Measurements from ENCODE around the gene MCMBP. TPM values are rescaled to one million over a fixed set of nuclear protein-coding genes. Genes with fewer than 3 reads are reported as not detected.
"Not testable (repeated sequence)": the region's sequence is repeated elsewhere in the genome, so short reads cannot be mapped to it uniquely, and the experiment has no call there.

The MCMBP gene
- total RNA-seq, 2 donors from 2014 or later, result 34.8 to 59.8 TPM

DNA sequence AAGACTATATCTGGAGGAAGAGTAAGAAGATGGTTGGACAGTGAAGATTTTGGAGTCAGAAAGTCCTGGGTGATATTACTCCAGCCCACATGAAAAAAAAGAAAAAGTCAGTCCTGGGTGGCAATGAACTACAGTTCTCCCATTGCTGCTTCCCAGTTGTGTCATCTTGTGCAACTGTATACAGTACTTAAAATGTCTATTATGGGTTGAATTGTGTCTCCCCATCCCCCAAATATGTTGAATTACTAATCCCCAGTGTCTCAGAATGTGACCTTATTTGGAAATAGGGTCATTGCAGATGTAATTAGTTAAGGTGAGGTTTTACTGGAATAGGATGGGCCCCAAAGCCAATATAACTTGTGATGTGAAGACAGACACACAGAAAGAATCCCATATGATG, 35.5 kb upstream of the MCMBP start:
- no peak overlapping the region for H3K27ac ChIP-seq
- TF ChIP-seq CTCF (IDR thresholded peaks at IDR 0.05), result no peak

GRCh38 chr10:119907695-119908094, 35.1 kb upstream of the MCMBP start:
- peaks cover 25% of the 10 kb centered on the region for H3K36me3 ChIP-seq
- not testable (repeated sequence) for H3K4me3 ChIP-seq; H3K27me3 ChIP-seq (replicated peaks; ENCODE audit: insufficient read depth); ATAC-seq (ENCODE audit: insufficient number of reproducible peaks, low FRiP score, low read depth); H3K9me3 ChIP-seq; H3K4me1 ChIP-seq (ENCODE audit: control insufficient read depth in 1 of 2, low read depth in 2 of 2); DNase-seq (ENCODE audit: low spot score); H3K27ac ChIP-seq

More for the DNA sequence above, 35.5 kb upstream of the MCMBP start:
- H3K36me3 ChIP-seq, result peaks cover 21% of the 10 kb centered on the region
- H3K9me3 ChIP-seq, result no peaks in the 10 kb centered on the region
- no peaks in the 10 kb centered on the region for H3K4me1 ChIP-seq (ENCODE audit: control insufficient read depth in 1 of 2, low read depth in 2 of 2)
- no peaks in the 10 kb centered on the region for H3K27me3 ChIP-seq (replicated peaks; ENCODE audit: insufficient read depth)
- no peak for DNase-seq (ENCODE audit: low spot score)
- no peak for ATAC-seq (ENCODE audit: insufficient number of reproducible peaks, low FRiP score, low read depth)
- H3K4me3 ChIP-seq, result no peak overlapping the region

- TF ChIP-seq CTCF (IDR thresholded peaks at IDR 0.05), result no peak
- H3K4me3 ChIP-seq, result no peak overlapping the region
- peaks cover 0 to 2% of the 10 kb centered on the region in 2 donors for H3K4me1 ChIP-seq (ENCODE audit: control insufficient read depth in 1 of 2, low read depth in 2 of 2)
- H3K27me3 ChIP-seq (replicated peaks; ENCODE audit: insufficient read depth), result no peaks in the 10 kb centered on the region
- ATAC-seq (ENCODE audit: insufficient number of reproducible peaks, low FRiP score, low read depth), result no peak
- H3K27ac ChIP-seq, result no peak overlapping the region
- no peaks in the 10 kb centered on the region for H3K9me3 ChIP-seq
- peaks cover 31% of the 10 kb centered on the region for H3K36me3 ChIP-seq
- DNase-seq (ENCODE audit: low spot score), result no peak
Measured at GRCh38 chr10:119903946-119904666, 31.5 kb upstream of the MCMBP start.

DNA sequence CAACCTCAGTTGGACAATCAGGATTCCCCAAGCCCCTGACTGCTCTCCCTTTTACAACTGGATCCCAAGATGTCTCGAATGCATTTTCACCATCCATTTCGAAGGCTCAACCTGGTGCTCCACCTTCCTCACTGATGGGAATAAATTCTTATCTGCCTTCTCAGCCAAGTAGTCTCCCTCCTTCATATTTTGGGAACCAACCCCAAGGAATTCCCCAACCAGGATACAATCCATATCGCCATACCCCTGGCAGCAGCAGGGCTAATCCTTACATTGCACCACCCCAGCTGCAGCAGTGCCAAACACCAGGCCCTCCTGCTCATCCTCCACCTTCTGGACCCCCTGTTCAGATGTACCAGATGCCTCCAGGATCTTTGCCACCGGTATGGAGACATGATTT, 25.9 kb upstream of the MCMBP start:
- ATAC-seq (ENCODE audit: insufficient number of reproducible peaks, low FRiP score, low read depth) (no peak), DNase-seq (ENCODE audit: low spot score) (no peak)
- Histone ChIP-seq H3K4me3 (no peak overlapping the region), H3K27me3 (replicated peaks; ENCODE audit: insufficient read depth) (no peaks in the 10 kb centered on the region), H3K27ac (no peak overlapping the region), H3K9me3 (no peaks in the 10 kb centered on the region), H3K4me1 (ENCODE audit: control insufficient read depth in 1 of 2, low read depth in 2 of 2) (peaks cover 27 to 39% of the 10 kb centered on the region in 2 donors), H3K36me3 (peaks cover 17% of the 10 kb centered on the region)
- no peak for TF ChIP-seq CTCF (IDR thresholded peaks at IDR 0.05)

GRCh38 chr10:119896937-119897770, 24.5 kb upstream of the MCMBP start:
- DNase-seq (ENCODE audit: low spot score) (no peak), ATAC-seq (ENCODE audit: insufficient number of reproducible peaks, low FRiP score, low read depth) (no peak)
- H3K4me3 ChIP-seq, result no peak overlapping the region
- H3K9me3 ChIP-seq, result no peaks in the 10 kb centered on the region
- H3K27ac ChIP-seq, result peak overlapping the region; percentile 0 to 55
- peaks cover 32 to 45% of the 10 kb centered on the region in 2 donors for H3K4me1 ChIP-seq (ENCODE audit: control insufficient read depth in 1 of 2, low read depth in 2 of 2)
- H3K27me3 ChIP-seq (replicated peaks; ENCODE audit: insufficient read depth), result no peaks in the 10 kb centered on the region
- no peak for TF ChIP-seq CTCF (IDR thresholded peaks at IDR 0.05)
- peaks cover 6% of the 10 kb centered on the region for H3K36me3 ChIP-seq

All from thoracic aorta (tissue), 2 donors.